Keratinocyte (primary cell): Measurements from ENCODE around the gene ARL6IP5. TPM values are rescaled to one million over a fixed set of nuclear protein-coding genes. Genes with fewer than 3 reads are reported as not detected.

Source experiments
- DNase-seq: peaks from one replicate; pipeline ENCODE4 v3.0.0-alpha.2; 2011; ENCODE audit warnings: low read depth, missing footprints, low spot score
- FAIRE-seq: peaks from 2 replicates; lab custom pipeline; 2011; peaks lifted over from hg19 to GRCh38; lab: Jason Lieb, UNC
- H2AFZ ChIP-seq: 2 replicates; pipeline ENCODE4 v1.6.0; 2012; ENCODE audit warnings: low read length, control low read depth, inconsistent platforms; ENCODE audit not compliant: control insufficient read depth
- H3K27ac ChIP-seq: 2 replicates; pipeline ENCODE4 v1.5.1; 2011; ENCODE audit warnings: low read length; ENCODE audit not compliant: control insufficient read depth, insufficient read depth
- H3K27me3 ChIP-seq: 3 replicates; pipeline ENCODE4 v1.6.0; 2011; ENCODE audit warnings: low read length; ENCODE audit not compliant: control insufficient read depth, insufficient read depth; ENCODE audit errors: extremely low read depth
- H3K36me3 ChIP-seq, 2 experiments: 2 replicates in 1 of 2; 3 replicates in 1 of 2; pipeline ENCODE4 v1.5.1; 2011; ENCODE audit warnings: low read length in 2 of 2, mild to moderate bottlenecking in 1 of 2; ENCODE audit not compliant: control insufficient read depth in 2 of 2, insufficient read depth in 2 of 2; ENCODE audit errors: extremely low read depth in 1 of 2
- H3K4me1 ChIP-seq: 3 replicates; pipeline ENCODE4 v1.5.1; 2011; ENCODE audit warnings: low read length; ENCODE audit not compliant: control insufficient read depth, insufficient read depth; ENCODE audit errors: extremely low read depth
- H3K4me2 ChIP-seq: 3 replicates; pipeline ENCODE4 v1.6.0; 2011; ENCODE audit warnings: low read depth, low read length; ENCODE audit not compliant: control insufficient read depth, insufficient read depth; ENCODE audit errors: extremely low read depth
- H3K4me3 ChIP-seq, 3 experiments: fragments of 200-600 bp in 1 of 3; sonication (generic) in 1 of 3; 2 replicates in 2 of 3; 3 replicates in 1 of 3; pipeline ENCODE4 v1.5.1; 2011 to 2016; ENCODE audit warnings: low read length in 3 of 3, mild to moderate bottlenecking in 3 of 3, control low read depth in 2 of 3, inconsistent platforms in 1 of 3, low read depth in 1 of 3, mixed read lengths in 1 of 3, mixed run types in 1 of 3, moderate library complexity in 1 of 3; ENCODE audit not compliant: control insufficient read depth in 2 of 3, insufficient read depth in 2 of 3; ENCODE audit errors: extremely low read depth in 1 of 3
- H3K79me2 ChIP-seq: 2 replicates; pipeline ENCODE4 v1.6.0; 2012; ENCODE audit warnings: low read length; ENCODE audit not compliant: control insufficient read depth, insufficient read depth
- H3K9ac ChIP-seq: 3 replicates; pipeline ENCODE4 v1.6.0; 2011; ENCODE audit warnings: low read length; ENCODE audit not compliant: control insufficient read depth, insufficient read depth; ENCODE audit errors: extremely low read depth
- H3K9me1 ChIP-seq: 3 replicates; pipeline ENCODE4 v1.6.0; 2011; ENCODE audit warnings: low read length; ENCODE audit not compliant: control insufficient read depth, insufficient read depth; ENCODE audit errors: extremely low read depth
- H3K9me3 ChIP-seq: 2 replicates; pipeline ENCODE4 v1.5.1; 2012; ENCODE audit warnings: low read depth, low read length; ENCODE audit not compliant: control insufficient read depth
- H4K20me1 ChIP-seq: 3 replicates; pipeline ENCODE4 v1.6.0; 2011; ENCODE audit warnings: low read length; ENCODE audit not compliant: control insufficient read depth, insufficient read depth; ENCODE audit errors: extremely low read depth
- CTCF ChIP-seq, 3 experiments: IDR thresholded peaks in 1 of 3; conservative IDR thresholded peaks in 1 of 3; optimal IDR thresholded peaks in 1 of 3; 2 replicates in 2 of 3; 3 replicates in 1 of 3; pipeline versions ENCODE3 to v1.5.1; 2011; ENCODE audit warnings: low read length in 3 of 3, mild to moderate bottlenecking in 3 of 3, moderate library complexity in 2 of 3, control low read depth in 1 of 3, inconsistent platforms in 1 of 3; ENCODE audit not compliant: insufficient read depth in 2 of 3; ENCODE audit errors: extremely low read depth in 1 of 3
- EZH2 ChIP-seq: IDR thresholded peaks from one replicate; pipeline ENCODE4 v1.6.1; 2012; ENCODE audit warnings: inconsistent platforms, mild to moderate bottlenecking, low read length, moderate library complexity
- dilution Hi-C: fragments of 300-500 bp; cut with MboI; formaldehyde crosslinking; loops from one replicate; pipeline ENCODE4 v1.7.0; 2020; ENCODE audit warnings: low sequenced_read_pairs; ENCODE audit not compliant: extremely low pct_ligation_motif_present
- polyA plus RNA-seq, 5 experiments: library from polyadenylated mRNA; depleted of rRNA in 3 of 5; stranded (reverse) in 3 of 5; stranded (forward) in 1 of 5; unstranded in 1 of 5; fragments of >200 nt; gene quantifications; 1 replicate in 1 of 5; 2 replicates in 3 of 5; 3 replicates in 1 of 5; pipeline versions ENCODE4 v1.2.1 to v1.2.3, GENCODE V29; 2011 to 2012; ENCODE audit warnings: missing spikeins in 2 of 5, low read depth in 1 of 5, low replicate concordance in 1 of 5

Gene ARL6IP5
- polyA plus RNA-seq, 1 donor (not counting 4 experiments of a cell fraction or from before 2014, with no cell fraction given), result 112 TPM

DNA sequence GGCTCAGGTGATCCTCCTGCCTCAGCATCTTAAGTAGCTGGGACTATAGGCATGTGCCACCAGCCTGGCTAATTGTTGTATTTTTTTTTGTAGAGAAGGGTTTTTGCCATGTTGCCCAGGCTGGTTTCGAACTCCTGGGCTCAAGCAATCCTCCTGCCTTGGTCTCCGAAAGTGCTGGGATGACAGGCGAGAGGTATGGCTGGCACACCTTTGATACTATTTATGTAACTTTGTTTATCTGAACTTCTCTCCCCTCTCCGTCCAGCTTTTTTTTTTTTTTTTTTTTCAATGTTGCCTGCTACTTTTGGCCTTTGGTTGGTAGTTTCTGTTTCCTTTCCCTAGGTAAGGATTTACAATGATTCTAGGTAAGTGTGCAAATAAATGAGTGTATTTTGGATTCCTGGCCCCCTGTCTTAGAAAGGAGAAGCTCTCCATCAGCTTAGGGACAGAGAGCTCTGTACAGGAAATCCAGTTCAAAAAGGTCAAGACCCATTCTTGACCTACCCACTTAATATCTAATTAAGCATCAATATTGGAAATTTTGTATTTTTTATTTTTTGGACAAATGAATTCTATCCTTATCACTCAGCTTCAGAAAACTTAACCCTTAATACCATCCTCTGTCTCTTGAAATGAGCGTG is 6.8 kb downstream of the ARL6IP5 start:
- no peaks in the 10 kb centered on the region for H4K20me1 ChIP-seq
- dilution Hi-C loops, result no loop called here
- no peak for TF ChIP-seq EZH2
- no peak for TF ChIP-seq CTCF (optimal IDR thresholded peaks at IDR 0.05 in 1 of 3, IDR thresholded peaks at IDR 0.05 in 1 of 3, conservative IDR thresholded peaks at IDR 0.05 in 1 of 3; ENCODE audit: extremely low read depth in 1 of 3, insufficient read depth in 2 of 3, low read length in 3 of 3)
- no peaks in the 10 kb centered on the region for H3K9me3 ChIP-seq
- DNase-seq (no peak), FAIRE-seq (no peak)
- H3K4me1 ChIP-seq, result peaks cover 56% of the 10 kb centered on the region
- no peak overlapping the region for H3K27ac ChIP-seq
- no peak overlapping the region for H3K4me3 ChIP-seq
- no peak overlapping the region for H2AFZ ChIP-seq
- H3K9me1 ChIP-seq, result no peaks in the 10 kb centered on the region
- H3K27me3 ChIP-seq, result no peaks in the 10 kb centered on the region
- peaks cover 8 to 9% of the 10 kb centered on the region in 2 experiments for H3K36me3 ChIP-seq
- peak overlapping the region; percentile 25 for H3K4me2 ChIP-seq
- peaks cover 61% of the 10 kb centered on the region for H3K79me2 ChIP-seq
- no peak overlapping the region for H3K9ac ChIP-seq

DNA sequence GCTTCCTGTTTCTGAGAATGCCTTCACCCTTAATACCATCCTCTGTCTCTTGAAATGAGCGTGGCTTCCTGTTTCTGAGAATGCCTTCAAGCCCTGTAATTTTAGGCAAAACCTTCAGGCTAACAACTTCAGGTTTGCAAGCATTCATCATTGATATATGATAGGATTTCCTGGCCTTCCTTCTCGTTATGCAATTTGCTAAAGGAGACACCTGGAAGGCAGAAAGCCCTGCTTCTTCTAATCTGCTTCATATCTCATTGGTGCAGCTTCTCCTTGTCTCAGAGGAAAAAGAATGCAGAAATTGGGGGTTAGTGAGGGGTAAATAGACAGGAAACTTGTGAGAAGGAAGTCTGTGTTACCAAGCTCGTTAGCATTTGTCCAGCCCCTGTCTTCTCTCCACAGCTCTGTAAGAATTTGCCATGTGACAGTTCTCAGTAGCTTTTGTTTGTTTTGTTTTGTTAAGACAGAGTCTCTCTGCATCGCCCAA is 7.3 kb downstream of the ARL6IP5 start:
- peak overlapping the region; percentile 25 for H3K4me2 ChIP-seq
- H3K27ac ChIP-seq, result peak overlapping the region; percentile 19
- H3K9ac ChIP-seq, result no peak overlapping the region
- H3K4me3 ChIP-seq, result no peak overlapping the region
- H3K36me3 ChIP-seq, result peaks cover 8 to 9% of the 10 kb centered on the region in 2 experiments
- no peaks in the 10 kb centered on the region for H3K9me3 ChIP-seq
- H2AFZ ChIP-seq, result no peak overlapping the region
- DNase-seq, result no peak
- dilution Hi-C loops, result no loop called here
- H3K4me1 ChIP-seq, result peaks cover 51% of the 10 kb centered on the region
- TF ChIP-seq EZH2 (no peak), CTCF (optimal IDR thresholded peaks at IDR 0.05 in 1 of 3, IDR thresholded peaks at IDR 0.05 in 1 of 3, conservative IDR thresholded peaks at IDR 0.05 in 1 of 3; ENCODE audit: extremely low read depth in 1 of 3, insufficient read depth in 2 of 3, low read length in 3 of 3) (no peak)
- FAIRE-seq, result peak; percentile 67
- peaks cover 60% of the 10 kb centered on the region for H3K79me2 ChIP-seq
- no peaks in the 10 kb centered on the region for H4K20me1 ChIP-seq
- no peaks in the 10 kb centered on the region for H3K27me3 ChIP-seq
- H3K9me1 ChIP-seq, result no peaks in the 10 kb centered on the region
